ENCODE data around the gene NEK6. TPM values are rescaled to one million over a fixed set of nuclear protein-coding genes. Genes with fewer than 3 reads are reported as not detected.

Gene NEK6
- total and polyA plus RNA-seq, 12 donors = 4.0 to 27.2 (median 15.1) TPM

DNA sequence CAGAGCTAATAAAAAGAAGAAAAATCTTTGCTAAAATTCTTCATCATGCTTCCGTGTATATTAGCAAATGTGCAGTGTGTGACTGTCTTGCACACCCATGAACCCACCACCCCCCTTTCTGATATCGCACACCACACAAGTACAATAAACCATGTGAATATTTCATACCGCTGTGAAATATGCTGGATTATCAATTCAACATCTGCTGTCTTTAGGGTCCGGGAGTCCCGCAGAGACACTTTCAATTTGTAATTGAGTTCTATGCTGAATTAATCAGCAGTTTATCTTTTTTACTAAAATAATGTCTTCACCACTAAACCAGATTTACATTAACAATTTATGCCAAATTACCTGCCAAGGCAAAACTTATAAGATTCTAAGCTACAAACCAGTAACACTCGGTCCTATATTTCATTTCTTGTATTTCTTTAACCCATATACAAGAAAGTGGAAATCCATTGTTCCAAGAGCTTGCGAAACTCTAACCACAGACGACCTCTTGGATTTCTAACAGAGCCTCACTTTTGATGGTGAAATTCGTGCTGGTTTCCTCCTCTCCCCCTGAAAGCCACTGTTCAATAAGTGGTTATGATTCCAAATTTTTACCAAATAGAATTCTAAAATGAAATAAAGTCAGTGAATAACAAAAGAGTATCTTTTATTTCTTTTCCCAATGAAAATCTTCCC is 113.3 kb downstream of the NEK6 start:
- Histone ChIP-seq H3K4me3 (no peak overlapping the region), H3K27ac (no peak overlapping the region), H3K27me3 (no peaks in the 10 kb centered on the region), H3K4me1 (replicated peaks in 1 of 2) (peaks cover 0 to 9% of the 10 kb centered on the region in 2 donors), H3K36me3 (replicated peaks in 1 of 2) (no peaks in the 10 kb centered on the region), H3K9me3 (replicated peaks in 1 of 3) (no peaks in the 10 kb centered on the region)
- WGBS, 4 donors = 77 to 82% (median 79%) methylated on average over 9 of the region's 9 CpGs
- intact Hi-C loops (cut with DNase I) = no loop called here
- TF ChIP-seq POLR2A (IDR thresholded peaks at IDR 0.05) = no peak
- TF ChIP-seq CTCF (IDR thresholded peaks at IDR 0.05) = no peak
- DNase-seq = no peak

DNA sequence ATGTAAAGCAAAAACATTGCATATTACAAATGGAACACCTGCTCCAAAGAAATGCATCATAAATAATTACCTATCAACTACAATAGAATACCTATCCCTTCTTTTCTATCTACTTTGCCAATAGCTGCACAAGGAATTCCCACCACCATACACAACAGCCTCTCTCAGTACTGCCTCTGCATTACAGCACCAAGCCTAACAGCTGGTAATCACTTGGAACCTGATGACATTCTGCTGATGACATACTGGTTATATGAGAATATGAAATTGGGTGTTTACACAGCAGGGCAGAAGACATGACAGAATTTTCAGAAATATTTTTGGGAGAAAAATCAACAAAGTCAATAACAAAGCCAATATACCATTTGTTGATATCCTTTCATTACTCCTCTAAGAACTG is 114.3 kb downstream of the NEK6 start:
- no peaks in the 10 kb centered on the region for H3K36me3 ChIP-seq (replicated peaks in 1 of 2)
- no peak overlapping the region for H3K4me3 ChIP-seq
- no peak overlapping the region for H3K27ac ChIP-seq
- intact Hi-C loops (cut with DNase I) = no loop called here
- peaks cover 0 to 9% of the 10 kb centered on the region in 2 donors for H3K4me1 ChIP-seq (replicated peaks in 1 of 2)
- no peaks in the 10 kb centered on the region for H3K9me3 ChIP-seq (replicated peaks in 1 of 3)
- no peak for TF ChIP-seq CTCF (IDR thresholded peaks at IDR 0.05)
- TF ChIP-seq POLR2A (IDR thresholded peaks at IDR 0.05) = no peak
- no peaks in the 10 kb centered on the region for H3K27me3 ChIP-seq
- DNase-seq = no peak

DNA sequence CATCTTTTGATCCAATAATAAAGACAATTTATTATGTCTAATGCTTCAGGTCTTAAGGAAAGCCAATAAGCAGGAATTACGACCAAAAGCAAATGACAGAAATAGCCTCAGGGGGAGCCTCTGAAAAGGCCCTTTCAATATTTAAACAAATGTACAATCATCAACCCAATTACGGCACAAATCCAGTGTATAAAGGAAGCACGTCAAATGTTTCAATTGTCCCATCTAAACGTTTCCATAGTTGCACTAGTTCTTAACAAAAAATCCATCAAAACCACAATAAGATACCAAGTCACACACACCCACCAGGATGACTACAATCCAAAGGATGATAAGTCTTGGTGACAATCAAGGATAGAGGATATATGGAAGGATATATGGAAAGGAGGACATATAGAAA is 115.6 kb downstream of the NEK6 start:
- H3K27me3 ChIP-seq = no peaks in the 10 kb centered on the region
- TF ChIP-seq CTCF (IDR thresholded peaks at IDR 0.05) (no peak), POLR2A (IDR thresholded peaks at IDR 0.05) (no peak)
- H3K36me3 ChIP-seq (replicated peaks in 1 of 2) = no peaks in the 10 kb centered on the region
- intact Hi-C loops (cut with DNase I) = no loop called here
- H3K4me3 ChIP-seq = no peak overlapping the region
- WGBS, 4 donors = 88 to 94% (median 91%) methylated on average over 4 of the region's 4 CpGs
- no peak overlapping the region for H3K27ac ChIP-seq
- DNase-seq = no peak
- peaks cover 0 to 9% of the 10 kb centered on the region in 2 donors for H3K4me1 ChIP-seq (replicated peaks in 1 of 2)
- H3K9me3 ChIP-seq (replicated peaks in 1 of 3) = no peaks in the 10 kb centered on the region

GRCh38 chr9:124373851-124374250 is 116.1 kb downstream of the NEK6 start:
- Histone ChIP-seq H3K4me1 (replicated peaks in 1 of 2) (peaks cover 0 to 9% of the 10 kb centered on the region in 2 donors), H3K36me3 (replicated peaks in 1 of 2) (no peaks in the 10 kb centered on the region), H3K9me3 (replicated peaks in 1 of 3) (no peaks in the 10 kb centered on the region), H3K27me3 (no peaks in the 10 kb centered on the region), H3K27ac (no peak overlapping the region), H3K4me3 (no peak overlapping the region)
- TF ChIP-seq POLR2A (IDR thresholded peaks at IDR 0.05) (no peak), CTCF (IDR thresholded peaks at IDR 0.05) (no peak)
- no peak for DNase-seq
- WGBS, 4 donors = 92 to 100% (median 98%) methylated on average over 1 of the region's 1 CpG
- intact Hi-C loops (cut with DNase I) = no loop called here

Measured in adrenal gland (tissue), 12 donors.